ENCODE measurements around the gene EIPR1. TPM values are rescaled to one million over a fixed set of nuclear protein-coding genes. Genes with fewer than 3 reads are reported as not detected.

The EIPR1 gene
- total and polyA plus RNA-seq, 8 donors: 4.3 to 12.5 (median 6.4) TPM

GRCh38 chr2:3329491-3329890 lies 48.1 kb downstream of the EIPR1 start:
- Histone ChIP-seq H3K27me3 (no peaks in the 10 kb centered on the region), H3K36me3 (no peaks in the 10 kb centered on the region), H3K4me3 (no peak overlapping the region), H3K4me1 (no peaks in the 10 kb centered on the region), H3K27ac (no peak overlapping the region), H3K9me3 (no peaks in the 10 kb centered on the region)
- 80 to 84% methylated on average over 5 of the region's 5 CpGs for WGBS, 2 donors
- no peak for TF ChIP-seq CTCF (IDR thresholded peaks at IDR 0.05)
- DNase-seq: no peak
- no peak for ATAC-seq
- intact Hi-C loops (cut with DNase I): no loop called here
- no peak for FAIRE-seq

GRCh38 chr2:3326871-3327270 lies 50.7 kb downstream of the EIPR1 start:
- ATAC-seq (no peak), DNase-seq (no peak), FAIRE-seq (no peak)
- Histone ChIP-seq H3K36me3 (no peaks in the 10 kb centered on the region), H3K27me3 (no peaks in the 10 kb centered on the region), H3K4me1 (no peaks in the 10 kb centered on the region), H3K27ac (no peak overlapping the region), H3K4me3 (no peak overlapping the region), H3K9me3 (no peaks in the 10 kb centered on the region)
- WGBS, 2 donors: 88 to 89% methylated on average over 15 of the region's 15 CpGs
- intact Hi-C loops (cut with DNase I): no loop called here
- no peak for TF ChIP-seq CTCF (IDR thresholded peaks at IDR 0.05)

DNA sequence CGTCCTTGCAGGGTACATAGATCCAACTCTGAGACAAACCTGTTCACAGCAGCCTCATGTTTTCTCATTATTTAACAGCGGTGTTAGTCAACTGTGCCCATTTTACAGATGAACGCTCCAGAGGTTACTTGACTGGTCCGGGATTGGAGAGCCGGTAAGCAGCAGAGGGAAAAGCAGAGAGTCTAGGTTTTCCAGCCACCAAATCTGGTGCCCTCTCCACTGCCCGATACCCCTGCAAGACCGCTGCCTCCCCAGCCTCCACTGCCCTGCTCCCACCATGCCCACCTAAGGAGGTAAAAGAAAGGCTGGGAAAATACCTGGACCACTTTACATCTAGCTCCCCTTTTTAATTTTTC lies 51.5 kb downstream of the EIPR1 start:
- H3K36me3 ChIP-seq: no peaks in the 10 kb centered on the region
- H3K27me3 ChIP-seq: no peaks in the 10 kb centered on the region
- no peak overlapping the region for H3K4me3 ChIP-seq
- H3K27ac ChIP-seq: no peak overlapping the region
- no peak for TF ChIP-seq CTCF (IDR thresholded peaks at IDR 0.05)
- FAIRE-seq: no peak
- 97 to 98% methylated on average over 7 of the region's 7 CpGs for WGBS, 2 donors
- no peaks in the 10 kb centered on the region for H3K9me3 ChIP-seq
- H3K4me1 ChIP-seq: no peaks in the 10 kb centered on the region
- no peak for ATAC-seq
- intact Hi-C loops (cut with DNase I): no loop called here
- no peak for DNase-seq

GRCh38 chr2:3325458-3326181 lies 52.0 kb downstream of the EIPR1 start:
- TF ChIP-seq CTCF (IDR thresholded peaks at IDR 0.05): no peak
- no peak overlapping the region for H3K4me3 ChIP-seq
- H3K36me3 ChIP-seq: no peaks in the 10 kb centered on the region
- no peak overlapping the region for H3K27ac ChIP-seq
- no peaks in the 10 kb centered on the region for H3K4me1 ChIP-seq
- no peaks in the 10 kb centered on the region for H3K9me3 ChIP-seq
- intact Hi-C loops (cut with DNase I): no loop called here
- 90 to 94% methylated on average over 11 of the region's 11 CpGs for WGBS, 2 donors
- FAIRE-seq (no peak), DNase-seq (no peak), ATAC-seq (no peak)
- no peaks in the 10 kb centered on the region for H3K27me3 ChIP-seq

GRCh38 chr2:3324404-3325281 lies 53.0 kb downstream of the EIPR1 start:
- Histone ChIP-seq H3K27me3 (no peaks in the 10 kb centered on the region), H3K4me1 (no peaks in the 10 kb centered on the region), H3K36me3 (no peaks in the 10 kb centered on the region), H3K9me3 (no peaks in the 10 kb centered on the region), H3K4me3 (no peak overlapping the region), H3K27ac (no peak overlapping the region)
- ATAC-seq (no peak), DNase-seq (no peak), FAIRE-seq (no peak)
- WGBS, 2 donors: 91 to 95% methylated on average over 34 of the region's 34 CpGs
- intact Hi-C loops (cut with DNase I): no loop called here
- no peak for TF ChIP-seq CTCF (IDR thresholded peaks at IDR 0.05)

All from pancreas (tissue), 10 donors.